NOMO-1 treated with DMSO at 0.1 percent for 48 hours (cell line): Measurements from ENCODE around the gene HSF4.

ENCODE experiments used
- DNase-seq: peaks from one replicate; lab custom pipeline; 2025; ENCODE audit not compliant: unreplicated experiment; lab: John Stamatoyannopoulos, UW

The HSF4 gene

DNA sequence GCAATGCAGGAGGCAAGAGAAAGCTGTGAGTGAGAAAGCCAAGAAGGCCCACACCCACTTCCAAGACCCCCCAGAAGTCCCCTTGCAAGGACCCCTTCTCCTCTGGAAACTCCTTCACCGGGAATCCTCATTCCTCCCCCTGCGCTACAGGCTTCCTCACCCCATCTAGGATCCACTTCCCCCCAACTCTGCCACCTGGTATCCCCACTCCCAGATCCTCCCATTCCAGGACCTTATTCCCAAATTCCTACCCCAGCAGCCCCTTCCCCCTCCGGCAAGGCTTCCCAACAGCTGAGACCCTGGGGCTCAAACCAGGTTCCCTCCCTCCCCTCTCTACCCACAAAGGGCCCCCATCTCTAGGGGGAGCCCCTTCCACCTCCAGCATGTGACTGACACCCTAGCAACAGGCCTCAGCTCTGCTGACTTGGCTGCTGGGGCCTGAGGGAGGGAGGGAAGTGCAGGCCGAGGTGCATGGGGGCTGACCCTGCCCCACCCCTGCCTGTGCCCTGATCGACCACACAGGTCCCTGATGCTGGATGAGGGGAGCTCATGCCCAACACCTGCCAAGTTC lies 2.1 kb downstream of the HSF4 start:
- DNase-seq: no peak

DNA sequence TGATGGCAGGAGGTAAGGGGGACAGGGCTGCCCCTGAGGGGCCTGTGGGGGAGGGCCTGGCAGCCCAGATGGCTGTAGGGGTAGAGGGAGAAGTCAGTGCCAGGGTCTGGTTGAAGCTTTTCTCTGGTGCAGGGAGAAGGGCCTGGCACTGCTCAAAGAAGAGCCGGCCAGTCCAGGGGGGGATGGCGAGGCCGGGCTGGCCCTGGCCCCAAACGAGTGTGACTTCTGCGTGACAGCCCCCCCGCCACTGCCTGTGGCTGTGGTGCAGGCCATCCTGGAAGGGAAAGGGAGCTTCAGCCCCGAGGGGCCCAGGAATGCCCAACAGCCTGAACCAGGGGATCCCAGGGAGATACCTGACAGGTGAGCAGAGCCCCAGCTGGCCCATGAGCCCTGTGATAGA lies 3.0 kb downstream of the HSF4 start:
- no peak for DNase-seq

DNA sequence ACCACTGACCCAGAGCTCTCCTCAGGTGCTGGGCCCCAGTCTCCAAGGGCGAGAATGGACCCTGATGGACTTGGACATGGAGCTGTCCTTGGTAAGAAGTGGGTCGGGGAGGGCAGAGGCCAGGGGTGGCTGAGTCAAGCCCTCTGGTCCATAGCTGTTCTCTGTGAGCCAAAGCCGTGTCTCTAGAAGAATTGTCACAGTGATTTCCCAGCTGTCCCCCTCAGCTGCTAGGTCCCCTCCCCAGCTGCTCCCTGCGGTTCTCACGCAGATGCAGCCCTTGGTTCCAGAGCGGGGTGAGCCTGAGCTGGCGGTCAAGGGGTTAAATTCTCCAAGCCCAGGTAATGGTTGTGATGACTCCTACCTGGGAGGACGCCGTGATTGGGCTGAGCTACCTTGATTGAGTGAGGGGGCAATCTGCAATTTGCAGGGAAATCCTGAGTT lies 4.5 kb downstream of the HSF4 start:
- DNase-seq: no peak

DNA sequence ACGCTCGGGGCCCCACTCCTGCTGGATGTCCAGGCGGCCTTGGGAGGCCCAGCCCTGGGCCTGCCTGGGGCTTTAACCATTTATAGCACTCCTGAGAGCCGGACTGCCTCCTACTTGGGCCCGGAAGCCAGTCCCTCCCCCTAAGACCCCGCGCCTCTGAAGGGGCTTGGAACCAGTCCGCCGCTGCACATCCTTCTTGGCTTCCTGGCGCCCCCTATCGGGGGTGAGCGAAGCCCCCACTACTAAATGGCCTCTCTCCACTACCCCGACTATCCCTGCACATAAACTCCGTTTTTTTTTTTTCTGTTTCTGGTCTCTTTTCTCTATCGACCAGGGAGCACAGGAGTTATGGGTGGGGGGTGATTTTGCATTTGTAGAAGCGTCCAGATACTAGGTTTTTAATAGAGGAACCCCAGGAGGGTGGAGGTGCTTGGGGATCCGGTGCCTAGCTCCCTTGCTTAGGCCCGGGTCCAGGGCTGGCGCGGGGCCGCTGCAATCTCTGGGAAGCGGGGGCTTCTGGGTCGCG lies 5.2 kb downstream of the HSF4 start:
- DNase-seq: no peak

DNA sequence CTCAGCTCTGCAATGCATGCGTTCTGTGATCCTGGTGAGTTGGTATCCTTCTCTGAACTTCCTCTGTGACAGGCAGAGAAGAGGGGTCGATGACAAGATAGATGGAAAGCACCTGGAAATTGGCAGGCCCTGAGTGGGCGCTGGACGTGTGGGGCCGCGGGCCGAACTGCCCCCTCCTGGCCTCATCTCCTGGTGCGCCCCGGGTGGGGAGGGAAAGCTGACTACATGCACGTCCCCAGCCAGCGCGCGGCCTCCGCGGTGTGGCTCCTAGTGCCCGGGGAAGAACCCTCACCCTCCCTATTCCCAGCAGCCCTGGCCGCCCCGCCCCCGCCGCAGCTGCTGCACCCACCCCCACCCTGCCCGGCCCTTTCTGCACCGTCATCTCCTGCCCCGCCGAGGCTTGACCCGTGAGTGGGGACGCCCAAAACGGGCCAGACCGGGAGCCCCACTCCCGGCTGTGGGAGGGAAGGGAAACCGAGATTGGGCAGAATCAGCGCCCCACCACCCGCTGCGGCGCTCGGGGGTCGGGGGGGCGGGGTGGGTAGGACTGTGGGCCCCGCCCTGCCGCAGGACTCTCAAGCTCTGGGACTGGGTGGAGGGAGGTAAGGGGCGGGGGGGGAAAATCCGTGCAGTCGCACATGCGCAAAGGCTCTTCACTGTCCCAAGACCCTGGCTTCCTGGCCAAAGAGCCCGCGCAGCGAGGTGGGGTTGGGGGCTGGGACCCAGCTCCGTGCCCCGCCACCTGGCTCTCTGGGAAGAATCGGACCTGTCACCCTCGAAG lies 5.8 kb downstream of the HSF4 start, which contains the start of gene NOL3:
TSS of gene NOL3 (plus strand) at position 371 of the 781 bp plus-strand sequence.
- DNase-seq: no peak

DNA sequence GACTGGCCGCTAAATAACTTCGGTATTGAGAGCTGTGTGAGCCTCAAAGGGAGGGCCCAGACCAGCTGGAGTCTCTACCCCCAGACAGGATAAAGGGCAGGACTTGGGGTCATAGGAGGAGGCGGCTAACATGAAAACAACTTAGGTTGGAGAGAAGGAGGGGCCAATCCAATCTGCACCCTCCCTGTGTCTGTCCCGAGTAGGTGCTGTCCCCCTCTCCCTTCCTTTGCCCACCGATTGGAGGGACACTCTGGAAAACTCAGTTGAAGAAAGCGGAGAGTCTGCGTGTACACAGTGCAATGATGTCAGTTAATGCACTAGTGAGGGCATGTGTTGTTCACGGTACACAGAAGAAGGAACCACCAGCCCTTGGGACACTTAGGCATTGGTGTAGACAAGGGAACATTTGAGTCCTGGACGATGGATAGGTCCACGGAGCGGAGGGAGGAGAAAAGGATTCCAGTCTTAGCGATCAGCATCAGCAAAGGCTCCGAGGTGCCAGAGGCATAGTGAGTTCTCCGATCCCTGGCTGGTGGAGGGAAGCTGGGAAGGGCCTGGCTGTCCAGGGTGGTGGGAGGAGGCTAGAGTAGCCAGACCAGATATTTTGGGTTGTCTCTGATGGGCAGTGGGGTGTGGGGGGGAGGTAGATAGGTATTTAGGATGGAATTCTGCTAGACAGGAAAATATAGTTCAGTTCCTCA lies 6.6 kb downstream of the HSF4 start:
- no peak for DNase-seq

DNA sequence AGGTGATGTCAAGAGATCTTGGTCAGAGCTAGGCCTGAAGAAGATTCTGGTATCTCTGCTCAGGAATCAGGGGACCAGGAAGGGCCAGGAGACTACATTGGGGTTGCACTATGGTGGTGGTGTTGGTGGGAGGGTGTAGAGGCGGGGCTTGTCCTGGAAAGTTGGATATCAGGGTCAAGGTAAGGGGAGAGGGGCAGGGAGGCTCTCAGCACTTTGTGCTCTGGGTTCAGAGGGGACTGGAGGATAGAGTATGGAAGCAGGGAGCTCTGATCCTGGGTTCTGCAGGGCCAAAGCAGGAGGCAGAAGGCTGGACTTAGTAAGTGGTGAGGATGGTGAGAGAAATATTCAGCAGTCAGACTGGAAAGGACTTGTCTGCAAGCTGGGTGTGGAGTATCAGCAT lies 8.8 kb downstream of the HSF4 start:
- DNase-seq: no peak

DNA sequence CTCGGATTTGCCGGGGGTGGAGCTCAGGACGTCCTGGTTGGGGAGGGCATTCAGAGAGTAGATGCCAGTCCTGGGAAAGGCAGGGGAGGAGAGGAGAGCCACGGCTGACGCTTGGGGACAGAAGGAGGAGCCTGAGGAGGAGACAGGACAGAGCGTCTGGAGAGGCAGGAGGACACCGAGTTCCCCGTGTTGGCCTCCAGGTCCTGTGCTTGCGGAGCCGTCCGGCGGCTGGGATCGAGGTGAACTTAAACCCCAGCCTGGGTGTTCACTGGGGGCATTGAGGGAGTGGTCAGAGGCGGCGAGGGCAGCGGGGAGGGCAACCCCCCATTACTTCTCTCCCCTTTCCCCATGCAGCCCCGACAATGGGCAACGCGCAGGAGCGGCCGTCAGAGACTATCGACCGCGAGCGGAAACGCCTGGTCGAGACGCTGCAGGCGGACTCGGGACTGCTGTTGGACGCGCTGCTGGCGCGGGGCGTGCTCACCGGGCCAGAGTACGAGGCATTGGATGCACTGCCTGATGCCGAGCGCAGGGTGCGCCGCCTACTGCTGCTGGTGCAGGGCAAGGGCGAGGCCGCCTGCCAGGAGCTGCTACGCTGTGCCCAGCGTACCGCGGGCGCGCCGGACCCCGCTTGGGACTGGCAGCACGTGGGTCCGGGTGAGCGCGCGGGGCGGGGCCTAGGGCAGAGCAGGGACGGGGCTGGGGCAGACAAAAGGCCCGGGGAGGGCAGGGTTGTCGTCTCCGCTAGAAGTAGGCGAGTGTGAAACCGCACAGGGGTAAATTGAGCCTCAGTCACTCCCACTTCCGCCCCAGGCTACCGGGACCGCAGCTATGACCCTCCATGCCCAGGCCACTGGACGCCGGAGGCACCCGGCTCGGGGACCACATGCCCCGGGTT lies 9.5 kb downstream of the HSF4 start:
- DNase-seq: peak; percentile 67

DNA sequence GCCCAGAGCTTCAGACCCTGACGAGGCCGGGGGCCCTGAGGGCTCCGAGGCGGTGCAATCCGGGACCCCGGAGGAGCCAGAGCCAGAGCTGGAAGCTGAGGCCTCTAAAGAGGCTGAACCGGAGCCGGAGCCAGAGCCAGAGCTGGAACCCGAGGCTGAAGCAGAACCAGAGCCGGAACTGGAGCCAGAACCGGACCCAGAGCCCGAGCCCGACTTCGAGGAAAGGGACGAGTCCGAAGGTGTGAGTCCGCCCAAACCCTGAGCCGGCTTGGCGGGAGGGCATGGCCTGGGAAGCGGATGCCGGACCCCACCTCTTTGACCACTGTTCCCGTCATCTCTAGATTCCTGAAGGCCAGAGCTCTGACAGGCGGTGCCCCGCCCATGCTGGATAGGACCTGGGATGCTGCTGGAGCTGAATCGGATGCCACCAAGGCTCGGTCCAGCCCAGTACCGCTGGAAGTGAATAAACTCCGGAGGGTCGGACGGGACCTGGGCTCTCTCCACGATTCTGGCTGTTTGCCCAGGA lies 10.2 kb downstream of the HSF4 start:
- DNase-seq: no peak

DNA sequence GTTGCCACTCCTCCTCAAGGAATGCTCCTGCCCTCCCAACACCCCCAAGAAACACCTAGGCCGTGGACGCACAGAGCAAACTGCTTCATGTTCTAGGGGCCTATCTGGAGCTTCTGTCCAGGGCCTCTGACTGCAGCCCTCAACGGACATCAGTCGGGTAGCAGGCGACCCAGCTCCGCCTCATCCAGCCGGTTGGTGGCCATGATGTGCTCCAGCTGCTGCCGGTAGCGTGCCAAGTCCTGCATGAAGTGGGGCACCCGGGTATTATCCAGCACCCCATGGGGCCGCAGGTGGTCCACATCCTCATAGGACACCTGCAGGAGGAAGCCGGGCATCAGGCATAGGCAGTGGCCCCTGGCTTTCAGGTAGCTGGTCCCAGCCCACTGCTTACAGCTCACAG lies 12.1 kb downstream of the HSF4 start:
- no peak for DNase-seq

DNA sequence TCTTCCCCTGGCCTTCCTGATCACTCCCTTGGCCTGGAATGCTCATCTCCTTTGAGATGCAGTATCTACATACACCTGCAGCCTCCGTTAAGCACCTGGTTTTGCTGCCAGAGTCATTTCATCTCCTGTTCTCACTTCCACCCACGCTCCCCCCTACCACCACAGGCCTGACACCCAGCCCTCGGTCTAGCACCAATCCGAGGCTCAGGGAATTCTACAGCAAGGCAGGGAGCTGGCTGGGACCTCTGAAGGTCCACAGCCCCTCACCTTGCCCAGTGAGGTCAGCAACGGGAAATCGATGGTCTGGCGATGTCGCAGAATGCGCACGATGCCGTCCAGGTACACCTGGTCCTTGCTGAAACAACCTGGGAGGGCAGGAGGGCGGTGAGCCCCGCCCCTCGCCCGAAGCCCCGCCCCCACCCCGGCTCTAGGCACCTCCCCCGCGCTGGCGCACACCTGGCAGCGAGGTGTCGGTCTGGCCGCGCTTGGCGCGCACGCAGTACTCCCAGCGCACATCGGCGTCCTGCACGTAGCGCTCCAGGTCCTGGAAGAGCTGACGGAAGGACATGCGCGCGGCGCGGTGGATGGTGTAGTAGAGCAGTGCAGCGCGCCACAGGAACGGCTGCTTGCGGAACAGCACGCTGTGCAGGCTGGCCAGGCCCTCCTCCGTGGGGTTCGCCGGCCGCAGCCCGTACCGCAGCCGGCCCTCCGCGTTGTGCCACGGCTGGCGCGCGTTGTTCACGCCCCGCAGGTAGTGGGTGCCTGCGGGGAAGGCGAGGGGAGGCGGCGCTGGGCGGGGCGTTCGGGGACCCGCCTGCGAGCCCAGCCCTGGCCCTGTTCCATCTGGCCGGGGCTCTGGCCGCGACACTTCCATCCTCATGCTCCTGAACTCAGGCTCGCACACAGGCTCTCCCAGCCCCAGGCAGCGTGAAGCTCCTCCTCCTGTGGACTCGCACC lies 13.5 kb downstream of the HSF4 start:
- no peak for DNase-seq

DNA sequence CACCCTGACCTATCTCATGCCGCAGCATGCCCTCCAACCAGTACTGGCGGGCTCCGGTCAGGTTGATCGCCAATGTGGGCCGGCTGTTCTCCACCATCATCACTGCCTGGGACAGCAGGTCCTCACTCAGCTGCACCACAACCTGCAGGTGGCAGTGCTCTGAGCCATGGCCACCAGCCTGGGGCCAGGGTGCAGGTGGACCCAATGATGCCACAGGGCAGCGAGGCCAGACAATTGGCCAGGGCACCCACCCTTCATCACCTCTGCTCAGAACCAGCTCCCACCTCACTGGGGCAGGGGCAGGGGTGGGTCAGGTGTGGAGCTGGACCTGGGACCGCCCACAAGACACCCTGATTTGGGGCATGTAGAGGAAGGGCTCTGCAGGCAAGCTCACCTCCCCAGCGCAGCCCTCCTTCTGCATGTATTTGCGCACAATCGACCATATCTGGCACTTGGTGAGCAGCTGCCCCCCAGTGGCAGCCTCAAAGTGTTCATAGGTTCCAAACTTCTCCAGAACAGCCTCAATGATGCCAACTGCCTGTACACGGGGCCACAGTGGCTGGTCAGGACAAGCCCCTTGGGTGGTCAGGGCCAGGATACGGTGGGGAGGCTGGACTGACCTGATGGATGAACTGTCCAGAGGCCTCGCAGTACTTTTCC lies 15.0 kb downstream of the HSF4 start:
- DNase-seq: no peak

DNA sequence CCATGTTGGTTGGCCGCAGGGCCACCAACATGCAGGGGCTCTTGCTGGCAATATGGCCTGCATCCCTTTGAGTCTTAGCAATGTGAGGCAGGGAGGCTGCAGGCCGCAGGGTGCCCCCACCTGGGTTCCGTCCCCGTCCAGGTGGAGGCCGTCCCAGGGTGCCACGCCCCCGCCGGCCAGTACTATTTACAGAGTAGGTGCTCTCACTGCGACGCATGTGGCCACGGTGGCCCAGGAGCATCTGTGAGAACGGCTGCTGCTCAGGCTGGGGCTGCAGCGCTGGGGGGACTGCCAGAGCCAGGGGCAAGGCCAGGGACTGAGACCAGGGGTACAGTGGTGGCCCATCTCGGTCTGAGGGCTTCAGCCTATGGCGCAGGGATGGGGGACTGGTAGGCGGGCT lies 15.6 kb downstream of the HSF4 start:
- no peak for DNase-seq

DNA sequence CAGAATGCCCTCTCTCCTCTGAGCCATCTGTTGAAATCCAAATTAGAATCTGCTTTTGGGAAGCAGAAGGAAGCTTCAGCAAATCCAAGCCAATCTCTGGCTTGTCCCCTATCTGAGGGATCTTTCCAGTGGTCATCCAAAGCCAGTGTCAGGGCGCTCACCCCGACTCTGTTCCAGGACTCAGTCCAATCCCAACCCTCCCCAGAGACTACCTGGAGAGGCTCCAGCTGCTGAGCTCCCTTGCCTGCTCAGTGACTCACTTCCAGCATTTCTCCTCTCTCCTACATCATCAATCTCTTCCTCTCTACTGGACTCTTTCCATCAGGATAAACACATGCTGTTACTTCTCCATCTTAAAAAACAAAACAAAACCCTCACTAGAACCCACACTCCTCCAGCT lies 16.8 kb downstream of the HSF4 start:
- no peak for DNase-seq

DNA sequence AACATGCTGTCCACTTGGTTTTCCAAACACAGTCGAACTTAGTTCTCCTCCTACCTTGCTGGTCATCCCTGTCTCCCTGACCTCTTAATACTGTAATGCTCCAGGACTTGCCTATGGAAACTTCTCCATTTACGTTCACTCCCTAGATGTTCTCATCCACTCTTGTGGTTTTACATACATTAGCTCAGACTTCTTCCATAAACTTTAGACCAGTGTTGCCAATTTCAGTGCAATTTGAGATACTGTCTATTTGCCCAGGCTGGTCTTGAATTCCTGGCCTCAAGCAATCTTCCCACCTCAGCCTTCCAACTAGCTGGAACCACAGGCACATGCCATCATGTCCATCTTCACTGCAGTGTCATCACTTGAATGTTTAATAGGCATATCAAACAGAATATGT lies 17.7 kb downstream of the HSF4 start:
- no peak for DNase-seq

DNA sequence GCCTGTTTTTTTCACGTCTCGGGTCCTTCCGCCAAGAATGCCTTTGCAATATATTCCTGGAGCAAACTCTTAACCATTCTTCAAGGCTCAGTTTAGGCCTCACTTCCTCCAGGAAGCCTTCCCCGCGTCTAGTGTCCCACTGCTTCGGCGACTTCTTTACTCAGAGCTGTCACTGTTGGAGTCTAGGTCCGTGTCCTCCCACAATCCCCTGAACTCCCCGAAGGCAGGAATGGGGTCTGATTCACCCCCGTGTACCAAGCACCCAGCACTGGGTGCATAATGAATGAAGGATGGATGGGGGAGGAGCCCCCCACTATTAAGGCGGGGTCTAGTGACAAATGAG lies 18.7 kb downstream of the HSF4 start:
- no peak for DNase-seq

DNA sequence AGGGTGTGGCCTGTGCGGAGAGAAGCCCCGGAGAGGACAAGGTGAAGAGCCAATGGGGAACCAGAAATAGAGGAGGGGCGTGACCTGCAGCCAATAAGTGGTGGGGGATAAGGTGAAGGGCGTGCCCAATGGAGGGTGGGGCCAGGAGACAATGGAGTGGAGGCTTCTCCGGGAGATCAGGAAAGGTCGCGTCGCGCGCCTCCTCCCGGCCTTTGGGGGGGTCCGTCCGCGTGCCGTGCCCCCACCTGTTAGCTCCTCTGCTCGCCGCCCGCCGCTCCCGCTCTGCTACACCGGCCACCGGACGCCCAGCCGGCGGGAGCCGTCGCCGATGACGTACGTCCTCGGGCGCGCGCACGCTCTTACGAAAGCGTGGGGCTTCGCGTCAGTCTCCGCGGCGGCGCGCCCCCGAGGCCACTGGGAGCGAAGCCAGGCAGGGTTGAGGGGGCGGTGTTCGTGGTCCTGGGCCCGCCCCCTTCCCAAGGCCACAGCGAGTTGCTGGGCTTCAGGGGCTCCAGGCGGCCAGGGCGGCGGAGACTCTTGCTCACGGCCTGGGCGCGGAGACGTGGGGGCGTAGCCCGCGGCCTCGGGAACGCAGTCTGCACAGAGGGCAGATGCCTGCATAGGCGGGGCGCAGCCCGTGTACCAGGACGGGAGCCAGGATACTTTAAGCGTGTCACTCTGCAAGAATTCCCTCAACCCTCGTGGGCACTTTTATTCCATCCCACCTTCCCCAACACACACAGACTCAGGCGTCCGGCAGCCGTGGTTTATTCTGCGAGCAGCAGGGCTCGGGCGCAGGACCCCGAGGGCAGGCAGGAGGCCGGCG lies 19.3 kb downstream of the HSF4 start, which contains the start of gene MATCAP1:
TSS of gene MATCAP1 (minus strand) at position 337 of the 826 bp plus-strand sequence. CDS start 3,353 bp downstream, outside the sequence.
- DNase-seq: peak; percentile 99

DNA sequence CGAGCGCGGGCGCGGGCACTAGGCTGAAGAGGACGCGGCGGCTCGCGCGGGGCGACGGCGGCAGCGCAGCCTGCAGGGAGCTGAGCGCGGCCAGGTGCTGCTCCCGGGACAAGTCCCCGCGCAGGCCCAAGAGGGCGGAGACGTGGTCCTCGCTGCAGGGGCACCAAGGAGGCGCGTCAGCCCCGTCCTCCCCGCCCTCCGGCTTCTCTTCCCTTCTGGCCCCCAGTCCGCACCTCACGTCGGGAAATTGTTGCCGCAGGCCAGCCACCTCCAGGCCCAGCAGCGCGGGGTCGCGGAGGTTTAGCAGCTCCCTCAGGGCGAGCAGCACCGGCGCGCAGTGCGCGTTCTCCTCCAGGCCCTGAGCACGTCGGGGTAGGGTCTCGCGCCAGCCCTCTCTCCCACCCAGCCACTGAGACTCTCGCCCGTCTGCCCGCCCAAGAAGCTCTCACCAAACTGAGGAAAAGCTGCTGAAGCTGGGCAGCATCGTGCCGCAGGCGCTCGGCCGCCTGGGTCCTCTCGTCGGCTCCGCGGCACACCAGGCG lies 20.0 kb downstream of the HSF4 start:
- DNase-seq: no peak
